Ecto neural progenitor cell (in vitro differentiated cells): ENCODE data around the gene NPW.

ENCODE experiments used
- DNase-seq: peaks from one replicate; pipeline ENCODE4 v3.0.0-alpha.2; 2018; ENCODE audit warnings: low spot score

NPW gene

GRCh38 chr16:1984347-1985225 is 35.0 kb upstream of the NPW start:
- DNase-seq, result peak; percentile 72

DNA sequence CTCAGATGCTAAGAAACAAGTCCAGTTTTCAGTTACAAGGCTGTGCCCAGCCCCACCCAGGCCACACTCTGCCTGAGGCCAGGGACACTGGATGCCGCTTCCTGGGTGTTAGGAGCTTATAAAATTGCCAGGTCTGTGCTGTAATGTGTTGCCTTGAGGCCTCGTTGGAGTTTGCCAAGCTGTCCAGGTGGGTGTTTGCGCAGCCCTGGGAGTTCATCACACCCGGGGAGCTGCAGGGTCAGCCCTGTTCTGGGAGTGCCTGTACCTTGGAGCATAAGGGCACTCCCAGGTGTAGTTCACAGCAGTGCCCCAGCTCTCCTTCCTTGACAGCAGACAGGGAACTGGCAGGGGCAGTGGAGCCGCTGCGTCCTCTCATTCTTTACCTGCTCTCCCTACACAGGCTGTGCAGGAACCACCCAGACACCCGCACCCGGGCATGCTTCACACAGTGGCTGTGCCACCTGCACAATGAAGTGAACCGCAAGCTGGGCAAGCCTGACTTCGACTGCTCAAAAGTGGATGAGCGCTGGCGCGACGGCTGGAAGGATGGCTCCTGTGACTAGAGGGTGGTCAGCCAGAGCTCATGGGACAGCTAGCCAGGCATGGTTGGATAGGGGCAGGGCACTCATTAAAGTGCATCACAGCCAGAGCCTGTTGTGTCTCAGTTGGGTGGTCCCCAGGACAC is 34.0 kb upstream of the NPW start:
- DNase-seq, result no peak

DNA sequence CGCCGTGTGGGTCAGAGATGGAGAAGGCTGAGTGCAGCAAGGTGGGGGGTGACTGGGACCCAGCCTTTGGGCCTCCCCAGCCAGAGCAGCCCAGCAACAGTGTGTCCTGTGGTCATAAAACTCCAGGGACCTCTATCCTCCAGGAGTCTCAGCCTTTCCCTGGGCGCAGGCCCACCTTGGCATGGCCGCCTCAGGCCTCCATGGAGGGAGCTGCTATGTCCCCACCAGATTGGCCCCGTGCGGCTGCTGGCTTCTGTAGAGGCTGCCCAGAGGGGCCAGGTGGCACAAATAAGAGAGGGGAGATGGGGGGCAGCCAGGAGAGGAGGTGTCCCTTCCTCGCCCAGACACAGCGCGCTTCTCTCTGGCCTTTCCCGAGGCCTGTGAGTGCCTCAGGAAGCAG is 32.4 kb upstream of the NPW start:
- DNase-seq, result no peak

DNA sequence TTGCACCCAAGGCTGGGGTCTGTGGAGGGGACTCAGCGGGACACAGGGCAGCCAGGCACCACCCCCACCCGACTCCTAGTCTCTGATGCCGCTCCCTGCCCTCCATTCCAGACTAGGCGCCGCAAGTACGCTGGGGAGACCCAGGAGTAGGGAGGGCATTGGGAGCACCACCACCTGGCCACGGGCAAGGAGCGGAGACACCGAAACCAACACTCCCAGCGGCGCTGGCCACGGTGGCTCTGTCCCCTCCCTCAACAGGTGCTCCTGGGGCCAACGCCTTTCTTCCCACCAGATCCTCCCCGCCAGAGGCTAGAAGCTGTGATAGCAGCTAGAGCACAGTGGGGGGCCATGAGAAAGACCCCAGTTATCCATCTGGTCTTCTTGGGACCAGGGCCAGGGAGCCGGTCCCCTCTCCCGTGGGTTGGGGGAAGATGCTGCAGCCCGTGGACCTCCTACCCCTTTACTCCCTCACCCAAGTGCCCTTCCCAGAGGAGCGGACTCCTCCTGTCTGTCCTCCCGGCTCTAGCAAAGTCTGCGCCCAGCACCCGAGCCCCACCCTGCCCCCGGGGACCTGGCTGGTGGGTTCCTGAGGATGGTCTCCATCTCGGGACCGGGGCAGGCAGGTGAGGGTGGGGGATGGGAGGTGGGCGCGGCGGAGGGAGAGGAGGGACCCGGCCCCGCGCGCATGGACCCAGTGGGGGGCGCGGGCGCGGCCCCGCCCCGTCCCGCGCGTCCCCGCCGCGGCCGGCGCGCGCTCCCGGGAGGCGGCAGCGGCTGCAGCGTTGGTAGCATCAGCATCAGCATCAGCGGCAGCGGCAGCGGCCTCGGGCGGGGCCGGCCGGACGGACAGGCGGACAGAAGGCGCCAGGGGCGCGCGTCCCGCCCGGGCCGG is 30.1 kb upstream of the NPW start, which contains the start of gene SYNGR3:
SYNGR3 (plus strand) TSS at position 762 of the 892 bp plus-strand sequence. CDS start 133 bp downstream, outside the sequence.
- DNase-seq, result no peak

GRCh38 chr16:1990101-1990350 is 29.6 kb upstream of the NPW start:
- no peak for DNase-seq

DNA sequence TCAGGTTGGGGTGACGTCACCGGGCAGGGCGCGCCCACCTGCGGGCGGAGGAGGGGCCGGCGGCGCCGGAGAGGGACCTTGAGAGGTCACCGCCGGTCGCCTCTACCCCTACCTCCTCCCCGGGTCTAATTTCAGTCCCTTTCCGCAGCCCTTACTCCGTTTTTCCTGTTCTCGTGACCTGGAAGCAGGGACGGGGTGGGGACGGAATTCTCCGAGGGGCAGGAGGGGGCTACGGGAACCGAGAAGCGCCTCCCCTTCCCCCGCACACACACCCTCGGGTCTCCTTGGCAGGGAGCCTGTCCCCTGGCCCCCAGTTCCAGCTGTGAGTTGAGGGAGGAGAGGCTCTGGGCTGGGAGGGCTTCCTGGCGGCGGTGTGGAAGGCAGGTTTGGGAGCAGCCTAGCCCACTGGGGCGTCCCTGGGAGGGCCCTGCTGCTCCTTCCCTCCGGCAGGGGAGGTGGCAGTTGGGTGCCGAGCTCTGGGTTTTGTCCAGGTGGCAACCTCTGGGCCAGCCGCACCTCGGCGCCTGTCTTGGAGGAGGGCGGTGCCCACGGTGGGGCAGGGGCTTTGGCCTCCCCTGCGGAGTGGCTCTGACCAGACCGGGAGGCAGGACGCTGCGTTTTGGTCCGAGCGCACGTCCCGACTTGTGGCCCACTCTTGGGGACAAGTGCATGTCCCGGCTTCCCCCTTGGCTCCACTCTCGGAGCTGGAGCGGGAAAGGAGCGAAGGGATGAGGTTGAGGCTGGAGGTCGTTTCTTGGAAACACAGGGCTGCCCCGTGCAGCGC is 29.0 kb upstream of the NPW start:
- DNase-seq, result peak; percentile 69

DNA sequence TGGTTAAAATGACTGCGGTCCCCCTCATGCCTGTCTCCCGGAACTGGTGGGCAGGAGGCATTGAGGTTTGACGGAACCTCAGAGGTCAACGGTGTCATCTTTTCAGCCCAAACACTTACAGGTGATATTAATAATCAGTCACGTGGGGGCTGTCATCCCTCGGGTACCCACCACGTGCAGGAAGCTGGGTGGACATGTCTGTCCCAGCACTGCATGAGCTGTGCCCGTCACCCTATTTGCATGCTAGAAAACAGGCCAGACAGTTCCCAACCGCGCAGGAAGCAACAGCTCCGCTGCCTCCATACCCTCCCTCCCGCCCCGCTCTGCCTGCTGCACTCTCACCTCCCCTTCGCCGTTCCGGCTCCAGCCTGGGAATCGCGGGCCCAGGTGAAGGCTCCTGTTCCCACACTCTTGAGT is 28.4 kb upstream of the NPW start:
- DNase-seq, result no peak

DNA sequence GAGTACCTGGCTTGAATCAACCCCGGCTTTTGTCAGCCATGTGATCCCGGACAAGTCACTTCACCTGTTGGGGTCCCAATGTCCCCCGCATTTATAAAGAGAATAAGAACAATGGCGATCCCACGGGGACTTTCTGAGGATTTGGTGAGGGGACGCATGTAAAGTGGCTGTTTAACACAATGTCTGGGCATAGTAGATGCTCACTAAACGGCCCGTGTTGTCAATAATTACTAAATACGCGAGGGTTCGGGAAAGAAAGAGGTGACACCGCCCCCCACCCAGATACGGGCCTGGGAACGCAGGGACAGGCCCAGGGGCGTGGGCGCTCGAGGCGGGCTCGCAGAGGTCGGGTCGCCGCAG is 28.0 kb upstream of the NPW start:
- DNase-seq, result no peak

- peak; percentile 98 for DNase-seq
Measured at GRCh38 chr16:1991948-1992703, 27.5 kb upstream of the NPW start.

DNA sequence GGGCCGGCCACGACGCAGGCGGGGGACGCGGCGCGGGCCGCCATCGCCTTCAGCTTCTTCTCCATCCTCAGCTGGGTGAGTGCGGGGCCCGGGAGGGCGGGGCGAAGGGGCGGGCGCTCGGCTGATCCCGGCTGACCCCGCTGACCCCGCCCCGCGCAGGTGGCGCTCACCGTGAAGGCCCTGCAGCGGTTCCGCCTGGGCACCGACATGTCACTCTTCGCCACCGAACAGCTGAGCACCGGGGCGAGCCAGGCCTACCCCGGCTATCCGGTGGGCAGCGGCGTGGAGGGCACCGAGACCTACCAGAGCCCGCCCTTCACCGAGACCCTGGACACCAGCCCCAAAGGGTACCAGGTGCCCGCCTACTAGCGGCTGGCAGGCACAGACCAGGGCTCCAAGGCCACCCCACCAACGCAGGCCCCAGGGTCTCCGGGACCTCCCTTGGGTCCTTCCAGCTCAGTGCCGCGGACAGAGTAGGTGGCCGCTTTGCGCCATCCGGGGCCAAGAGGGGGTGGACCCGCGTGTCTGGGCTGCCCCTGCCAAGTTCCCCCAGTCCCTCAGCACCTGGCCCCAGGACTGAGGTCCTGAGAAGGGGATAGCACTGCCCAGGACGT is 26.8 kb upstream of the NPW start:
- DNase-seq, result no peak

DNA sequence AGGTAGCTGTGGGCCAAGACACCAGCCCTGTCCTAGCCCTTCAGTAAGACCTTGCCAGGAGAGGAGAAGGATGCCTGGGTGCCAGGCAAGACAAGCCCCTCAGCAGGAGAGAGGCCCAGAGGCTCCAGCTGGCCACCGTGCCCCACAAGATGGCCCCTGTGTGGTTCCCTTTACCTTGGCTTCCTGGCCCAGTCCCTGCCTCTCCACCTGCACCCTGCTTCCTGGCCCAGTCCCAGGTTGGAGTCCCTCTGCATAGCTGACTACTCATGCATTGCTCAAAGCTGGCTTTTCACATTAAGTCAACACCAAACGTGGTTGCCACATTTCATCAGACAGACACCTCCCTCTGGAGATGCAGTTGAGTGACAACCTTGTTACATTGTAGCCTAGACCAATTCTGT is 25.9 kb upstream of the NPW start:
- DNase-seq, result no peak

GRCh38 chr16:1997494-1998359 is 21.9 kb upstream of the NPW start:
- DNase-seq, result no peak

DNA sequence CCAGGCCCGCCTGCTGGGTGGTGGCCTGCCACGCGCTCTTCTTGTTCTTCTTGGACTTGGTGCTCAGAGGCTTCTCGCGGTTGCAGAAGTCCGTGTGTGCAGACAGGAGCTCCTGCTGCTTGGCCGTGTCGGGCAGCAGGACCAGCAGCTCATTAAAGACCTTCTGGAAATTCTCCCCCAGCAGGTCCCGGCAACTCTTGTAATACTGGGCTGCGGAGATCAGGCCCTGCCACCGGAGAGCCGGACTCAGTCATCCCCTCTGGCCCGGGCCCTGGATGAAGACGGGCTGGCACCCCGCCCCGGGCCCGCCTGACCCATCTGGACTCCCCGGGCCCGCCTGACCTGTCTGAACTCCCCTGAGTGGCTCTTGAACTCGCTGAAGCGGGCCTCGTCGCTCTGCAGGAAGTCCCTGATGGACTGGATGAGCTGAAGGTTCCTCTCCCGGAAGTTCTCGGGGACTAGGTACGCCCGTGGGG is 21.2 kb upstream of the NPW start:
- no peak for DNase-seq

GRCh38 chr16:1998852-1999801 is 20.5 kb upstream of the NPW start:
- no peak for DNase-seq

DNA sequence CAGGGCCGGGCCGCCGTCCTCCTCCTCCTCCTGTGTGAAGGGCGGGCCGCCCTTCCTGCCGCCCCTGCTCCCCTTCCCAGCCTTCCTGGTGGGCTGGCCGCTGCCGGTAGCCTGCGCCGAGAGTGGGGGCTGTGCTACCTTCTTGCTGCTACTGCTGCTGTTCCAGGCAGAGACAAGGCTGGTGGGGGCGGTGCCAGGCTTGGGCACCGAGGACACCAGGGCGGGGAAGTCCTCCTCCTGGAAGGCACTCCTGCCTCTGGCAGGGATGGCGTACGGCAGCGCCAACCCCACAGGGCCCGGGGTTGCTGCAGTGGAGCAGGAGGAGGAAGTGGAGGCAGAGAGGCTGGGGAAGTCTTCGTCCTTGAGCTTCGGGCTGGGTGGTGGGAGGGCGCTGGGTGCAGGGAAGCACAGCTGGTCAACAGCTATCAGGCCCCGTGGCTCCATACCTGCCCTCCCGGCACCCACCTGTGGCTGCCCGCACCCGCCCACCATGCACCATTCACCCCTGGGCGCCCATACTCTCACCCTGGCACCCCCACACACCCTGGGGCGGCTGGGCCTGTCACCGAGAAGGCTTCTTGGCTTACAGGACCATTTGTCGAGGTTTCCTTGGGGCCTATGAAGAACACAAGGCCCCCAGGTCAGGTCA is 19.6 kb upstream of the NPW start:
- no peak for DNase-seq

DNA sequence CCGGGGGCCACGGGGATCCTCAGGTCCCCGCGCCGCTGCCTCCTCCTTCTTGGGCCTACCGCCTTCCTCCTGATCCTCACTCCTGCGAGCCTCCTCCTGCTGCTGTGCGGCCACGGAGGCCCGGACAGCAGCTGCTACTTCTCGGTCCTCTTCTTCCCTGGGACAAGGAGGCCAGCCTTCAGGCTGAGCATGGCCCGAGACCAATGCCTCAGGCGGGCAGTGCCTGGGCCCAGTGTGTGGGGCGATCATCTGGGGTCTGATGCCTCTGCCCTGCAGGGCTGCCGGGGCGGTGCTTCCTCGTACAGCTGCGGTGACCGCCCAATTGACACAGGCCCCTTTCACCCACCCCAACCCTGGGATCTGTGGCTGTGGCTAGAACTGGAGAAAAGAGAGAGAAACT is 18.6 kb upstream of the NPW start:
- no peak for DNase-seq

GRCh38 chr16:2001456-2002355 is 17.9 kb upstream of the NPW start:
- no peak for DNase-seq
